HG03025 (cell line): ENCODE measurements around the gene MDM2.
"Not testable (repeated sequence)": the region's sequence is repeated elsewhere in the genome, so short reads cannot be mapped to it uniquely, and the experiment has no call there.

Experiments
- ATAC-seq: cut with Tn5 transposase; IDR thresholded peaks from one replicate; pipeline ENCODE4 v1.9.1; 2021; ENCODE audit warnings: mild to moderate bottlenecking, moderate library complexity; ENCODE audit not compliant: unreplicated experiment, low FRiP score

Gene MDM2

DNA sequence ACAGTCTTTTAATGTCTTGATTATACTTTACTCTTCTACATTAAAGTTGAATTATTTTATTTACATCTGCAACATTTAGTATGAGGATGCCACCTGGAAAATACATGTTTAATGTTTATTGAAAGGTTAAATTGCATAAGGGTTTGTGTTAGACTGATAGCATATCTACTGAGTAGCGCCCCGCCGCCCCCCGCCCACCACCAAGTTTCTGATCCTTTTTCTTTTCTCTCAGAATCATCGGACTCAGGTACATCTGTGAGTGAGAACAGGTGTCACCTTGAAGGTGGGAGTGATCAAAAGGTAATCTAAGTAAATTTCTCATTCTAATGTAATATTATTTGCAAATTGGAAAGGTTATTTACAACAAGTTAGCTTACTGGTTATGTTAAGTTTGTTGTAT lies 16.2 kb downstream of the MDM2 start:
- ATAC-seq, result no peak

DNA sequence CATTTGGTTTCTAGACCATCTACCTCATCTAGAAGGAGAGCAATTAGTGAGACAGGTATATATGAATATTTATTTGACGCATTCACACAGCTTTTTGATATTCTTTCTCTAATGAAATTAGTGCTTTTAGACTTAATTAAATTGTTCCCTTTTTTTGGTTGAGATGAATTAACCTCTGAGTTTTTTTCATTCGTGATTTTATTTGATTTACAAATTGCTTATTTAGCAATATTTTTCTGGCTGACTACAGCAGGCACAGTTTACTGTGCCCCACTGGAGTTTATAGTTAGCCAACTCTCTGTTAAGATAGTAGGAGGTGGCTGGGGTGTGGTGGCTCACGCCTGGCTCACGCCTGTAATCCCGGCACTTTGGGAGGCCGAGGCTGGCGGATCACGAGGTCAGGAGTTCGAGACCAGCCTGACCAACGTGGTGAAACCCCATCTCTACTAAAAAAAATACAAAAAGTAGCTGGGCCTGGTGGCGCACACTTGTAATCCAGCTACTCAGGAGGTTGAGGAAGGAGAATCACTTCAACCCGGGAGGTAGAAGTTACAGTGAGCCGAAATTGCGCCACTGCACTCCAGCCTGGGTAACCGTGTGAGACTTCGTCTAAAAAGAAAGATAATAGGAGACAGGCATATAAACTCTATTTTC lies 16.7 kb downstream of the MDM2 start:
- no peak for ATAC-seq

DNA sequence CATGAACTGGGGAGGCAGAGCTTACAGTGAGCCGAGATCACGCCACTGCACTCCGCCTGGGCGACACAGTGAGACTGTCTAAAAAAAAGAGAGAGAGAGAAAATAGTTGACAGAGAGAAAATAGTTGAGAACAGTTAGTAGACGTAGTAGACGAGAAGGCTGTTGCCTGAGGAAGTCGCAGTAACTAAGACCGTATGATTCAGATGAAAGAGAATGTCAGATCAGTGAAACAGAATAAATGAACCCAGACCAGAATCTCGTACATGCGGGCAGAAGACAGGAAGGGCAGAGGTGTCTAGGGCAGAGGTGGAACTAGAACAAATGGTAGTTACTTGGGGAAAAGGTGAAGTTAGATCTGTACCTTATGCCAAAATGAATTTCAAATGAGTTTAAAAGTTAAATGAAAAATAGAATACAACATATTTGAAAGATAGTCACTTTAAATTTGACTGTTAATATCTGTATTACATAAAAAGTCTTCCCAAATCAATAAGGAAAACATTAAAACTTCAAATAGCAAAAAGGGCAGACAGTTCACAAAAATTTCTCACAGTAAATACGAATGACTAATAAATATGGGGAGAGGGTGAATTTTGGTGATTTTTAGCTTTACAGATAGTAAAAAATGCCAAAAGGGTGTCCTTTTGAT lies 17.7 kb downstream of the MDM2 start:
- no peak for ATAC-seq

DNA sequence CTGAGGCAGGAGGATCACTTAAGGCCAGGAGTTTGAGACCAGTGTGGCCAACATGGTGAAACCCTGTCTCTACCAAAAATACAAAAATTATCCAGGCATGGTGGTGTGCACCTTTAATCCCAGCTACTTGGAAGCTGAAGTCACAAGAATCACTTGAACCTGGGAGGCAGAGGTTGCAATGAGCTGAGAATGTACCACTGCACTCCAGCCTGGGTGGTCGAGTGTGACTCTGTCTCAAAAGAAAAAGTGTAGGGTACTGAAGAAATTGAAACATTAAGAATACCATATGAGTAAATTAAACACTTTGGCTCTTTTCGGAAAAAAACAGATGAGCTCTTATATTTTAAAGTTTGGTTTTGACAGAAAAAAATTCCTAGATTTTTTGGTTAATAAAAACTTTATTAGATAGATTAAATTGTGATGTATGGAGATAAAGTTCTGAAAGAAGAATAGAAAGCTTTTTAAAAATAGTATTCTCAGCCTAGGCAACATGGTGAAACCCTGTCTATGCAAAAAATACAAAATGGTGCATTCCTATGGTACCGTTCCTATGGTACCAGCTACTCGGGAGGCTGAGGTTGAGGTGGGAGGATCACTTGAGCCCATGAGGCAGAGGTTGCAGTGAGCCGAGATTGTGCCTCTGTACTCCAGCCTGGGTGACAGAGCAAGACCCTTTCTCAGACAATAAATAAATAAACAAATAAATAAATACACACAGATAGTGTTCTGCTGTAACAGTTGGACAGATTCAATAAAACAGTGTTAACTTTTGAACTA lies 20.1 kb downstream of the MDM2 start:
- no peak for ATAC-seq

DNA sequence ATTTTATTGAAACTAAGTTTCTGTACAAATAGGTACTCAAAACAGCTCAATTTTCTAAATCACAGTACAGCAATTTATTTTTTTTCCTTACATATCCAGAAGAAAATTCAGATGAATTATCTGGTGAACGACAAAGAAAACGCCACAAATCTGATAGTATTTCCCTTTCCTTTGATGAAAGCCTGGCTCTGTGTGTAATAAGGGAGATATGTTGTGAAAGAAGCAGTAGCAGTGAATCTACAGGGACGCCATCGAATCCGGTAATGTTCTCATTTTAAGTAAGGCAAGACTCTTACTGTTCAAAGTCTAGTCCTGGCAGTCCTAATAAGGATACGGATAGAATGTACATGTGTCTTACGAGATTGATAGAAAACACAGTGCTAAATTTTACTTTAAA lies 20.7 kb downstream of the MDM2 start:
- ATAC-seq, result no peak

DNA sequence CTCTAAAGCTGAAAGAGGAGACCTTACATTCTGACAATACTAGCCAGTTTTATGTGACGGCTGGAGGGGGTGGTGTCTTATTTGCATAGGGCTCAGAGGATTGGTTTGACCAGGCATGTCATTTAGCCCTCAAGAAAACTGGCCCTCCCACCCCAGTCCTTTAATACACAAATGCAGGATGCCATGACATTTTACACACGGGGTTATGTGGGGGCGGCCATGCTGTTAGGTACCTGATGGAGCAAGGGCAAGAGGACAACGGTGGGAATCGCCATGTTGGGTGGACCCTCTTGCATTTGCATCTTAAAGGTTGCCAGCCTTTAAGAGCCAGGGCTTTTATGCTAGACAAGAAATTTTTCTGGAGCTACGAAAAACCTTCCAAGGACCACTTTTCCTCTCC lies 23.3 kb downstream of the MDM2 start:
- no peak for ATAC-seq

DNA sequence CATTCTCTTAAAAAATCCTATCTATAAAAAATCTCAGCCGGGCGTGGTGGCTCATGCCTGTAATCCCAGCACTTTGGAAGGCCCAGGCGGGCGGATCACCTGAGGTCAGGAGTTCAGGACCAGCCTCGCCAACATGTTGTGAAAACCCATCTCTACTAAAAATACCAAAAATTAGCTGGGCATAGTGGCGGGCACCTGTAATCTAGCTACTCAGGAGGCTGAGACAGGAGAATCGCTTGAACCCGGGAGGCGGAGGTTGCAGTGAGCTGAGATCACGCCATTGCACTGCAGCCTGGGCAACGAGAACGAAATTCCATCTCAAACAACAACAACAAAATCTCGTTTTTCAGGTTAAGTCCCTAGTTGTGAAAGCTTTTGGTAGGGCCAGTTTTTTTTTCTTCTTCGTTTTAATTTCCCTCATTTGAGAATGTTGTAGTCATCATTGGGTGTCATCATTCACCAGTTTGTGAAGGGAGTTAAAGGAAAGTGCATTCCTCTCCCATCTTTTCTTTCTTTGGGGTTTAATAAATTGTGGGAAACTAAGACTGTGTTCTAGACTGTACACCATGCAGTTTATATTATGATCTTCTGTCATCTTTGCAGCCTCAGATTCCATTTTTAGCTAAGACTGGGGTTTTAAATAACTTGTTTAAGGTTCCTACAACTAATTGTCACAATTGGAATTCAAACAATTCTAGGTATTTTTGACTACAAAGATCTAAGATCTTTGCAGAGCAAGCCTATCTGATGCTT lies 23.9 kb downstream of the MDM2 start:
- ATAC-seq, result no peak

DNA sequence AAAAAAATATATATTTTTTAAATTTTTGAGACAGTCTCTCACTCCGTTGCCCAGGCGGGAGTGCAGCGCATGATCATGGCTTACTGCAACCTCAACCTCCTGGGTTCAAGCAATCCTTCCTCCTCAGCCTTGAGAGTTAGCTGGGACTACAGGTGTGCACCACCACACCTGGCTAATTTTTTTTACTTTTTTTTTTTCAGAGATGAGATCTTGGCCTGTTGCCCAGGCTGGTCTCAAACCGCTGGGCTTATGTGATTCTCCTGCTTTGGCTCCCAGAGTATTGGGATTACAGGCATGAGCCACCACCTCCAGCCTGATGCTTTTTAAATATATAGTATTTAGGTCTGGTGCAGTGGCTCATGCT lies 24.5 kb downstream of the MDM2 start:
- no peak for ATAC-seq

DNA sequence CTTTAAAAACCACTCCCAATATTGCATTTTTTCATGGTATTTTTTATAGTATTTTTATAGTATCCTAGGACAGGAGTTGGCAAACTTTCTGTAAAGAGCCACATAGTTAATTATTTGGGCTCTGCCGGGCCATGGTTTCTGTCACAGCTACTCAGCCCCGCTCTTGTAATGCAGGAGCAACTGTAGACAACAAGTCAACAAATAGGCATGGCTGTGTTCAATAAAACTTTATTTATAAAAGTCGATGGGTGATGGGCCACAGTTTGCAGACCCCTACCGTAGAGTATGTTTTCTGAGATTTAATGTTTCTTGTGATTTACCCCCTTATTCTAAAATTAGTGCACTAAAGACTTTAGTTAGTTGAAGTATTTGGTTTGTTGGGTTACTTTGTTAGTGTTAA lies 25.5 kb downstream of the MDM2 start:
- no peak for ATAC-seq

DNA sequence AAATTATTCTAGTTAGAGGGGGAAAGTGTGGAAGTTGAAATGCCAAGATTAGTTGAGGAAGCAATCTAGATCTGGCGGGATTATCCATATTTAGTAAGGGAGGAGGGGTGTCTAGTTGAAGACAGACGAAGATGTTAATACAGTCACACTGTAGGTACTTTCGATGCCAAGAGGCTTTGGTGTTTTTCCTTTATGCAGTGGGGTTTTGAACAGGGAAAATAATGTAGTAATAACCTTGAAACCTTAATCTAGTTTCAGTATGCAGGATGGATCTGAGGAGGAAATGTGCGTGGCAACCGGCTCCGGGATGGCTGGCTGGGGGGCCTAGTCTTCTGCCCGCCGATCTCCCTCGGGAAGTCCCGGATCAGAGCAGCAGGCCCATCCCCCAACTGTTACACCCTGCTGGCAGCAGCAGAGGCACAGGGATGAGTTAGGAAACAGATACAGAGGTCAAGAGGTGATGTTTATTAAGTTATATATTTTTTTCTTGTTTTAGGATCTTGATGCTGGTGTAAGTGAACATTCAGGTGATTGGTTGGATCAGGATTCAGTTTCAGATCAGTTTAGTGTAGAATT lies 27.4 kb downstream of the MDM2 start:
- ATAC-seq, result no peak

DNA sequence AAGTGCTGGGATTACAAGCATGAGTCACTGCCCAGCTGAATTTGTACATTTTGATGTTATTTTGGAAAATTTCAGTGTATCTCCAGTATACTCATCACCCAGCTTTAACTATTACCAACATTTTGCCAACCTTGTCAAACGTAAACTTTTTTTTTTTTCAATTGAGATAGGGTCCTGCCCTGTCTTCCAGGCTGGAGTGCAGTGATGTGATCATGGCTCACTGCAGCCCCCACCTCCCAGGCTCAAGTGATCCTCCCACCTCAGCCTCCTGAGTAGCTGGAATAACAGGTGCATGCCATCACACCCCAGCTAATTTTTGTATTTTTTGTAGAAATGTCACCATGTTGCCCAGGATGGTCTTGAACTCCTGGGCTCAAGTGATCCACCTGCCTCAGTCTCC lies 29.2 kb downstream of the MDM2 start:
- ATAC-seq, result no peak

DNA sequence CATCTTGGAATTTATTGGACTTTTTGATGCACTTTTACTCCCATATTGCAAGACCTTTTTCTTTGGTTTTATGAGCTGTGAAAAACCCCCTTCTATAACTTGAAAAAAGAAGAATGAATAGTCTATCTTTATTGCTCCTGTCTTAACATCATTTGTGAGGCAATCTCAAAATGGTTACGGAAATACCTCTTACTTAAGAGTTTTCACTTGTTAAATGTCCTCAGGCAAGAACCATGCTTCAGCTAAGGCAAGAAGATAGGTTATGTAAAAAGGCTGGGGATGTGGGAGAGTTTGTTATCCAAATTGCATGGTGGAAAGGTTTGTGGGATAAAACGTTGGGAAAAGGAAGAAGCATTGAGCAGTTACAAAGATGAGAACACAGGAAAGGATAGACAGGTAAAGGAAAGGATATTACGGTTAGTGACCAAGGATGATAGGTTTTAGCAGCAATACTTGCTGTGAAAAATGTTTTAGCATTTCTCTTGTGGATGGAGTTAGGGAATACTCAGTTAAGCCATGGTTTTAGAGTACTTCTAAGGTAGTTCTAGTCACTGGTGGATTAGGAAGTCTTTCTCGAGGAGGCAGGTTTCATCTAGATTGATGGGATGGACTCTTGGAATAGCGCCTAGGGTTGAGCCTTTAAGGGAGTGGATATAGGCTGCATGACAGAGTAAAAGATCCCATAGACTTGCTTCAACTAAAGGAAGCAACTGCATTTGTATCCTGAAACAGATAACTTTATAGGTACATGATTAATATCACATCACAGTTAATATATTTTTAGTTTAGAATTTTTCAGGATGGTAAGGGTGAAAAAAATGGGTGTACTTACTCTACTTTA lies 30.3 kb downstream of the MDM2 start:
- no peak for ATAC-seq

DNA sequence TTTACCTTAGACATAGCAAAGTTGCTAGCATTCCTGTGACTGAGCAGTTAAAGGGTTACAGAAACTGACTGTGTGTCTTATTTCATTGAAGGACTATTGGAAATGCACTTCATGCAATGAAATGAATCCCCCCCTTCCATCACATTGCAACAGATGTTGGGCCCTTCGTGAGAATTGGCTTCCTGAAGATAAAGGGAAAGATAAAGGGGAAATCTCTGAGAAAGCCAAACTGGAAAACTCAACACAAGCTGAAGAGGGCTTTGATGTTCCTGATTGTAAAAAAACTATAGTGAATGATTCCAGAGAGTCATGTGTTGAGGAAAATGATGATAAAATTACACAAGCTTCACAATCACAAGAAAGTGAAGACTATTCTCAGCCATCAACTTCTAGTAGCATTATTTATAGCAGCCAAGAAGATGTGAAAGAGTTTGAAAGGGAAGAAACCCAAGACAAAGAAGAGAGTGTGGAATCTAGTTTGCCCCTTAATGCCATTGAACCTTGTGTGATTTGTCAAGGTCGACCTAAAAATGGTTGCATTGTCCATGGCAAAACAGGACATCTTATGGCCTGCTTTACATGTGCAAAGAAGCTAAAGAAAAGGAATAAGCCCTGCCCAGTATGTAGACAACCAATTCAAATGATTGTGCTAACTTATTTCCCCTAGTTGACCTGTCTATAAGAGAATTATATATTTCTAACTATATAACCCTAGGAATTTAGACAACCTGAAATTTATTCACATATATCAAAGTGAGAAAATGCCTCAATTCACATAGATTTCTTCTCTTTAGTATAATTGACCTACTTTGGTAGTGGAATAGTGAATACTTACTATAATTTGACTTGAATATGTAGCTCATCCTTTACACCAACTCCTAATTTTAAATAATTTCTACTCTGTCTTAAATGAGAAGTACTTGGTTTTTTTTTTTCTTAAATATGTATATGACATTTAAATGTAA lies 31.5 kb downstream of the MDM2 start:
- no peak for ATAC-seq

DNA sequence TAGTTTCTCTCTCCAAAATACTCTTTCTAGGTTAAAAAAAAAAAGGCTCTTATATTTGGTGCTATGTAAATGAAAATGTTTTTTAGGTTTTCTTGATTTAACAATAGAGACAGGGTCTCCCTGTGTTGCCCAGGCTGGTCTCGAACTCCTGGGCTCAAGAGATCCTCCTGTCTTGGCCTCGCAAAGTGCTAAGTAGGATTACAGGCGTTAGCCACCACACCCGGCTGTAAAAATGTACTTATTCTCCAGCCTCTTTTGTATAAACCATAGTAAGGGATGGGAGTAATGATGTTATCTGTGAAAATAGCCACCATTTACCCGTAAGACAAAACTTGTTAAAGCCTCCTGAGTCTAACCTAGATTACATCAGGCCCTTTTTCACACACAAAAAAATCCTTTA lies 33.2 kb downstream of the MDM2 start:
- ATAC-seq, result not testable (repeated sequence)

DNA sequence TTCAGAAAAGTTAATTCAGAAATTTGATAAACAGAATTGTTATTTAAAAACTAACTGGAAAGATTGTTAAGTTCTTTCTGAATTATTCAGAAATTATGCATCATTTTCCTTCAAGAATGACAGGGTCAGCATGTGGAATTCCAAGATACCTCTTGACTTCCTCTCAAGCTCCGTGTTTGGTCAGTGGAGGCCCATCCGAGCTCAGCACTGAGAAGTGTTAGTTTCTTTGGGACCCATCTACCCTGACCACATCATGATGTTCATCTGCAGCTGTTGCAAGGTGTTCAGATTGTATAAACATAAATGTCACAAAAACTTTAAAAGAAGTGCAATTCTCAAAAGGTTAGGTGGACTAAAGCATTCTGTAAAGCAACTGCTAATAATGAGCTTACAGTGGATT lies 33.7 kb downstream of the MDM2 start:
- ATAC-seq, result no peak

DNA sequence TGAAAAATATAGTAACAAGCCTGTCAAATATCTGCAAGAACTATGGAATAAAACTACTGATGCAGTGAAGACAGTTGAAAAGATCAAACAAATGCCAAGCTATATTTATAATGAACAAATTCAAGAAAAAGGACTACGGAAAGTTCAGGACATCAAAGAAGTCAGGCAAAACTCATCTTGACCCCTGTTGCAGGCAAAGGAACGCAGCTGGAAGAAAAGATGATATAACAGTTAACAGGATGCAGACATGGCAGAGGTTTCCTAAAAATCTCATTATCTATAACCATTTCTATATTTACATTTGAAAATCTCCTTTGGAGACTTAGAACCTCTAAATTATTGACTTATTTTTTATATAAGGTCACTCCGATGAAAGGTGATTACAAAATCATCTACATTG lies 34.1 kb downstream of the MDM2 start:
- no peak for ATAC-seq

DNA sequence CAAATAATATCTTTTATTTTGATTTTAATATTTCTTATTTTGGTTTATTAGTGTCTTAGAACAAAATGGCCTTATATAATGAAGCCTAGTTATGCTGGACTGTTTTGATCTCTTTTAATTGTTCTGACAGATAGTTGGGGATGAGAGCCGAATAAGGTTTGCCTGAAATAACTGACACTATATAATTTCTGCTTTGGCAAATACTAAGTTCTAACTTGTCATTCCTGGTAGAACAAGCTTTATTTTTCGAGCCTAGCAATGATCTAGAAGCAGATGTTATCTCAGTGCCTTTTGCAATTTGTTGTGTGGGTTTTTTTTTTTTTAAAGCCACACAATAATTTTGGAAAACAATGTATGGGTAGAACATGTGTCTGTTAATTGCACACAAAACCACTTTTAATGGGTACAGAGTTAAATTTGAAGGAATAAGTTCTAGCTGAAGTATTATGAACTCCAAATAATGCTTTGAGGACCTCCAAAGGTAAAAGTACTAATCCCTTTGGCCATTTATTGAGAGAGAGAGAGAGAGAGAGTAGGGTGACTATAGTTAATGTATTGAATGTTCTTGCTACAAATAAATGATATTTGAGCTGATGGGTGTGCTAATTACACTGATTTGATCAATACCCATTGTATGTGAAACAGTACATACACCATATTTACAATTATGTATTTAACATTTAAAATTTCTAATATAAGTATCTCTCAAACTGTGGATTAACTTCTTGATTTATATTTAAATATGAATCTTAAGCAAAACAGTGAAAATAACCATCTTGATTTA lies 35.0 kb downstream of the MDM2 start:
- ATAC-seq, result no peak

DNA sequence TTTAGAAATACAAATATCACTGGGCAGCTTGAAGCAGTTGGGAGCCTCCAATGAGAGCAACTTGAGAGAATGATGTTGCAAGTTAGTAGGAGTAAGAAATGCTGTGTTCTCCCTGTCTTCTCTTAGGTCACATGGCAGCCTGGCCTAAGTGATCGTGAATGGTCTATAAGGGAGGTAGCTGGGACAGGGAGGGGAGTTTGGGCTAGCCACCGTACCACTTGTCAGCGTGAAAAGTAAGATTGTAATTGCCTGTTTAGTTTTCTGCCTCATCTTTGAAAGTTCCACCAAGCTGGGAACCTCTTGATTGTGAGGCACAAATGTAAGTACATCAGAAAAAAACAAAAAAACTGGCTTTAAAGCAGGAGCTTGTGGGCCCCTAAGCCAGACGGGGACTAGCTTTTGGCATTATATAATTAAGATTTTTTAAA lies 36.4 kb downstream of the MDM2 start:
- no peak for ATAC-seq
